C4-2B (cell line): ENCODE data around the gene ESR2.
A peak's percentile ranks its signal among the peaks of the same experiment; 100 is the strongest.

Source experiments
- H3K27ac ChIP-seq: fragments of 450-650 bp; 2 replicates; pipeline ENCODE4 v1.5.1; 2017
- ZFX ChIP-seq: fragments of 450-650 bp; IDR thresholded peaks from 2 replicates; pipeline ENCODE4 v1.6.1; 2017
- TF ChIP-seq, protein P1 (sequence below): fragments of 450-650 bp; conservative IDR thresholded peaks from 2 replicates; pipeline ENCODE4 v1.5.1; 2017; ENCODE audit warnings: mild to moderate bottlenecking

Gene ESR2

DNA sequence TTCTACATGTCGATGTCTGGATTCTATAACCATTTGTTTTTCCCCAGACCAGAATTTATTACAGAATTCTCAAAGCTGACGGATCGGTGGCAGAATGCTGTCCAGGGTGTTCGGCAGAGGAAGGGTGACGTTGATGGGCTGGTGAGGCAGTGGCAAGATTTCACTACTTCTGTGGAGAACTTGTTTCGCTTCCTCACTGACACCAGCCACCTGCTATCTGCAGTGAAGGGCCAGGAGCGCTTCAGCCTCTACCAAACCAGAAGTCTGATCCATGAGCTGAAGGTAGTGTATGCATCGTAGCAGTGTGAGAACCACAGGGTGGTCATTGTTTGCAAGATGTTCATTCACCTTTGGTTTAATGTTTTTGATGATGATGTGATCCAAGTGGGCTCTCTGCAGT lies 124.0 kb downstream of the ESR2 start:
- no peak for TF ChIP-seq ZFX
- TF ChIP-seq, protein P1, sequence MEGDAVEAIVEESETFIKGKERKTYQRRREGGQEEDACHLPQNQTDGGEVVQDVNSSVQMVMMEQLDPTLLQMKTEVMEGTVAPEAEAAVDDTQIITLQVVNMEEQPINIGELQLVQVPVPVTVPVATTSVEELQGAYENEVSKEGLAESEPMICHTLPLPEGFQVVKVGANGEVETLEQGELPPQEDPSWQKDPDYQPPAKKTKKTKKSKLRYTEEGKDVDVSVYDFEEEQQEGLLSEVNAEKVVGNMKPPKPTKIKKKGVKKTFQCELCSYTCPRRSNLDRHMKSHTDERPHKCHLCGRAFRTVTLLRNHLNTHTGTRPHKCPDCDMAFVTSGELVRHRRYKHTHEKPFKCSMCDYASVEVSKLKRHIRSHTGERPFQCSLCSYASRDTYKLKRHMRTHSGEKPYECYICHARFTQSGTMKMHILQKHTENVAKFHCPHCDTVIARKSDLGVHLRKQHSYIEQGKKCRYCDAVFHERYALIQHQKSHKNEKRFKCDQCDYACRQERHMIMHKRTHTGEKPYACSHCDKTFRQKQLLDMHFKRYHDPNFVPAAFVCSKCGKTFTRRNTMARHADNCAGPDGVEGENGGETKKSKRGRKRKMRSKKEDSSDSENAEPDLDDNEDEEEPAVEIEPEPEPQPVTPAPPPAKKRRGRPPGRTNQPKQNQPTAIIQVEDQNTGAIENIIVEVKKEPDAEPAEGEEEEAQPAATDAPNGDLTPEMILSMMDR: no peak

GRCh38 chr14:64159588-64159987 lies 134.6 kb downstream of the ESR2 start:
- TF ChIP-seq ZFX: no peak
- TF ChIP-seq, protein P1: no peak
- no peak overlapping the region for H3K27ac ChIP-seq

More for the DNA sequence above, 124.0 kb downstream of the ESR2 start:
- H3K27ac ChIP-seq: no peak overlapping the region

GRCh38 chr14:64158608-64159007 lies 135.6 kb downstream of the ESR2 start:
- no peak overlapping the region for H3K27ac ChIP-seq
- no peak for TF ChIP-seq ZFX
- TF ChIP-seq, protein P1: no peak

- TF ChIP-seq, protein P1: no peak
- TF ChIP-seq ZFX: no peak
These were observed 144.2 kb downstream of the ESR2 start for GRCh38 chr14:64149921-64150320.

GRCh38 chr14:64147126-64147790 lies 146.9 kb downstream of the ESR2 start:
- TF ChIP-seq ZFX: no peak
- TF ChIP-seq, protein P1: no peak
- H3K27ac ChIP-seq: no peak overlapping the region

More at GRCh38 chr14:64149921-64150320, 144.2 kb downstream of the ESR2 start:
- H3K27ac ChIP-seq: no peak overlapping the region

DNA sequence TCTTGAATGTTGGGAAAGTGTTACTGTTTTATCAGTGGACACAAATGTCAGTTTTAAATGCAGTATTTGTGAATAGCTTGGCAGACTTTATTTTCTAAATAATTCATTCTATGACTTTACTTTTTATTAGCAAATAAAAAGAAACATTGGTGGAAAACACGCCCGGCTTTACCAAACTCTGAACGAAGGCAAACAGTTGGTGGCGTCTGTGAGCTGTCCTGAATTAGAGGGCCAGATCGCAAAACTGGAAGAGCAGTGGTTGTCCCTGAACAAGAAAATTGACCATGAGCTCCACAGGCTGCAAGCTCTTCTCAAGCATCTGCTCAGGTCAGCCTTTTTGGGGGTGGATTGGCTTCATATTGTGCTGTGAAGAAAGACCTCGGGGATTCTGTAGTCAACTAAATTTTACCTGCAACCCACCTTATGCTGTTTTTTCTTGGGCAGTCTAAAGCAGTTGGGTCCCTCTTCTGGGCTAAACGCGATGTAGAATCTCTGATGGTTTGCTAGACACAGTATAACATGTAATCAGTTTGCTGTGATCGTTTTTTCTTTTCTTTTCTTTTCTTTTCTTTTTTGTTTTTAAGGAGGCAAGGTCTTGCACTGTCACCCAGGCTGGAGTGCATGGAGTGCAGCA lies 156.4 kb downstream of the ESR2 start:
- H3K27ac ChIP-seq: no peak overlapping the region
- TF ChIP-seq, protein P1: peak; percentile 82
- TF ChIP-seq ZFX: no peak

GRCh38 chr14:64126548-64126947 lies 167.6 kb downstream of the ESR2 start:
- TF ChIP-seq ZFX: no peak
- TF ChIP-seq, protein P1: no peak
- H3K27ac ChIP-seq: no peak overlapping the region
